Cardiac septum (tissue), 1 donor: ENCODE results near the gene CLCN6. TPM values are rescaled to one million over a fixed set of nuclear protein-coding genes. Genes with fewer than 3 reads are reported as not detected.

ENCODE experiments used
- DNase-seq: peaks from one replicate; pipeline ENCODE4 v3.0.0-alpha.2; 2020; ENCODE audit warnings: low spot score
- intact Hi-C: fragments of 100-400 bp; cut with DNase I; formaldehyde crosslinking; loops from one replicate; pipeline ENCODE4 v1.14.0; 2022
- long read RNA-seq: library from polyadenylated mRNA; unstranded; transcript quantifications from one replicate; pipeline ENCODE4 v2.0.0, GENCODE V29; 2021
- total RNA-seq: library from RNA; stranded (reverse); fragmentation: NEBNext Ultra II Directional; extraction: Animal tissue kit (Norgen Biotek cat#: 25700); gene quantifications from one replicate; pipeline ENCODE4 v1.2.1, GENCODE V29; 2021
- donor health status: DM: no; HTN: no; CAD: no.

CLCN6 gene, protein sequence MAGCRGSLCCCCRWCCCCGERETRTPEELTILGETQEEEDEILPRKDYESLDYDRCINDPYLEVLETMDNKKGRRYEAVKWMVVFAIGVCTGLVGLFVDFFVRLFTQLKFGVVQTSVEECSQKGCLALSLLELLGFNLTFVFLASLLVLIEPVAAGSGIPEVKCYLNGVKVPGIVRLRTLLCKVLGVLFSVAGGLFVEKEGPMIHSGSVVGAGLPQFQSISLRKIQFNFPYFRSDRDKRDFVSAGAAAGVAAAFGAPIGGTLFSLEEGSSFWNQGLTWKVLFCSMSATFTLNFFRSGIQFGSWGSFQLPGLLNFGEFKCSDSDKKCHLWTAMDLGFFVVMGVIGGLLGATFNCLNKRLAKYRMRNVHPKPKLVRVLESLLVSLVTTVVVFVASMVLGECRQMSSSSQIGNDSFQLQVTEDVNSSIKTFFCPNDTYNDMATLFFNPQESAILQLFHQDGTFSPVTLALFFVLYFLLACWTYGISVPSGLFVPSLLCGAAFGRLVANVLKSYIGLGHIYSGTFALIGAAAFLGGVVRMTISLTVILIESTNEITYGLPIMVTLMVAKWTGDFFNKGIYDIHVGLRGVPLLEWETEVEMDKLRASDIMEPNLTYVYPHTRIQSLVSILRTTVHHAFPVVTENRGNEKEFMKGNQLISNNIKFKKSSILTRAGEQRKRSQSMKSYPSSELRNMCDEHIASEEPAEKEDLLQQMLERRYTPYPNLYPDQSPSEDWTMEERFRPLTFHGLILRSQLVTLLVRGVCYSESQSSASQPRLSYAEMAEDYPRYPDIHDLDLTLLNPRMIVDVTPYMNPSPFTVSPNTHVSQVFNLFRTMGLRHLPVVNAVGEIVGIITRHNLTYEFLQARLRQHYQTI
- total RNA-seq = 26.3 TPM
- long read RNA-seq, partial matches to known transcripts = 2 of 11 reads
- long read RNA-seq, other reads (novel, unspliced or antisense) = 9 of 11 reads

GRCh38 chr1:11805422-11806306 is at the start of gene CLCN6, which contains the start of gene MTHFR:
Gene CLCN6 (plus strand): TSS chr1:11806191. CDS start chr1:11806263, 72 bp downstream.
Gene MTHFR (minus strand): TSS chr1:11805964. CDS start chr1:11803116, 2,848 bp downstream.
- intact Hi-C loops = loop anchor here (1.0 kb wide), 2 partner anchors 15 to 18 kb away; no protein-coding TSS in a partner anchor
- peak; percentile 100 for DNase-seq

DNA sequence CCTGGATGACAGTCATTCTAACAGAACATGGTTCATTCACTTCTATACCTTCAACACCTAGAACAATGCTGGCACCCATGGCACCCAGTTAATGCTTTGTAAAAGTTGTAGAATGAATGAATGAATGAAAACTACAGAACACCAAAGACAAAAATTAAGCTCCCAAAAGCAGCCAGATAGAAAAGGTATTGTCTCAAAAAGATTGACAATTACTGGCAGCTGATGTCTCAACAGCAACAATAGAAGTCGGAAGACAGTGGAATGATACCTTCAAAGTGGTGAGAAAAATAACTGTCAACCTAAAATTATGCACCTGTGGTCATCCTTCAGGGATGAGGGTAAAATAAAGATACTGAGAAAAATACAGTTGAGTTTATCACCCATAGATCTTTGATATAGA is 48.9 kb upstream of the CLCN6 start:
- DNase-seq = no peak
- intact Hi-C loops = no loop called here

DNA sequence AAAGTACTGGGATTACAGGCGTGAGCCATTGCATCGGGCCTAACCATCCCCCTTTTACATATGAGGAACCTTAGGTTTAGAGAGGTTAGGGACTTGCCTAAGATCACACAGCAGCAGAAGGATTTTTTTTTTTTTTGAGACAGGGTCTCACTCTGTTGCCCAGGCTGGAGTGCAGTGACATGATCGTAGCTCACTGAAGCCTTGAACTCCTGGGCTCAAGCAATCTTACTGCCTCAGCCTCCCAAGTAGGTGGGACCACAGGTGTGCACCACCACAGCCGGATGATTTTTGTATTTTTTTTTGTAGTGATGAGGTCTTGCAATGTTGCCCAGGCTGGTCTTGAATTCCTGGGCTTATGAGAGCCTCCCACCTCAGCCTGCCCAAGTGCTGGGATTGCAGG is 46.2 kb upstream of the CLCN6 start:
- DNase-seq = no peak
- intact Hi-C loops = no loop called here

GRCh38 chr1:11761285-11761684 is 44.7 kb upstream of the CLCN6 start:
- intact Hi-C loops = no loop called here
- DNase-seq = no peak

DNA sequence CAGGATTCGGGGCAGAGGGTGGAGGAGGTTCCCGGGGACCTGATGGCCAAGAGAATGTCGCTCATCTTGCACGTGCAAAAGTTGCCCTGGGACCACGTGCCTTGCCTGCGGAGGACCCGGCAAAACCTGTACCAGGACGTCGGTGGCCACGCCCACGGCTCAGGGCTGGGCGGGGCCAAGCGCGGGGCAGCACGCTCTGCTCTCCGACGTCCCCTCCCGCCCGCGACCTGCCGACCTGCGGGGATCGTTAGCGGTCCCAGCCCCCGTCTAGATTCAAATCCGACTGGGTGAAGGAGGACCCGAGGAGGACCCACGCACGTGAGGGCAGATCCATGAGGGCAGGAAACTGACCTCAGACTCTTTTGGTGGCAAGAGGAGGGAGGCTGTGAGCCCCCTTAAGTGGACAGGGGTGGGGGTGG is 44.0 kb upstream of the CLCN6 start, which contains the start of gene C1orf167:
C1orf167 (plus strand) TSS at position 206 of the 419 bp plus-strand sequence. CDS start 2,208 bp downstream, outside the sequence.
- DNase-seq = no peak
- intact Hi-C loops = no loop called here

DNA sequence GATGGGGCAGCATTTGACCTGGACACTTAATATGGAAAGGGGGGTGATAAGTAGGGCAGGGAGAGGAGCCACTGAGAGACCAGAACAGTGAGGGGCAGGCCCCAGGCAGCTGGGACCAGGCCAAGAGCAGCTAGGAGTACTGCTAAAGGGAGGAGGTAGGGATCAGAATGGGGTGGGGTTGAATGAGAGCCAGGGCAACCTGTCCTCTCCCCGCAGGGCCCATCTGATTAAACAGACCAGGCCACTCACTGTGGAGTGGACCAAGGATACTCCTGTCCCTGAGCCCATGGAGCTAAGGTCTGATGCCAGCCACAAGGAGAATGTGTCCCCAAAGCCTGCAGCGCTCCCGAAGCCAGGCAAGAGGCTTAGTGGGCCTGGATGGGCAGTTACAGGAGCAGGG is 41.9 kb upstream of the CLCN6 start:
- intact Hi-C loops = no loop called here
- DNase-seq = no peak

DNA sequence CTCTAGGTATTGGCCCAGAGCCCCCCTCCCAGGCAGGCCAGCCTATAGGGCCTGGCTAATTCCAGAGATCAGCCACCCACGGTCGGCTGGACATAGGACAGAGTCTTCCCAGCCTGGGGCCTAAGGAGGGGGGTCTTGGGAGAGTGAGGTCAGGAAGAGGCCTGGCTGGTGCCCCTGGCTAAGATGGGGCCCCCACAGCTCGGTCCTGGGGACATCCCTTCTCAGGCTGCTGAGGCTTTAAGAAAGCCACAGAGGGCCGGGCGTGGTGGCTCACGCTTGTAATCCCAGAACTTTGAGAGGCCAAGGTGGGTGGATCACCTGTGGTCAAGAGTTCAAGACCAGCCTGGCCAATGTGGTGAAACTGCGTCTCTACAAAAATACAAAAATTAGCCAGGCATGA is 41.5 kb upstream of the CLCN6 start:
- no peak for DNase-seq
- intact Hi-C loops = no loop called here

GRCh38 chr1:11765661-11766428 is 40.1 kb upstream of the CLCN6 start:
- intact Hi-C loops = no loop called here
- no peak for DNase-seq

- DNase-seq = no peak
- intact Hi-C loops = no loop called here
Observed at GRCh38 chr1:11766429-11766776, 39.6 kb upstream of the CLCN6 start.

GRCh38 chr1:11767922-11768704 is 37.9 kb upstream of the CLCN6 start:
- intact Hi-C loops = no loop called here

DNA sequence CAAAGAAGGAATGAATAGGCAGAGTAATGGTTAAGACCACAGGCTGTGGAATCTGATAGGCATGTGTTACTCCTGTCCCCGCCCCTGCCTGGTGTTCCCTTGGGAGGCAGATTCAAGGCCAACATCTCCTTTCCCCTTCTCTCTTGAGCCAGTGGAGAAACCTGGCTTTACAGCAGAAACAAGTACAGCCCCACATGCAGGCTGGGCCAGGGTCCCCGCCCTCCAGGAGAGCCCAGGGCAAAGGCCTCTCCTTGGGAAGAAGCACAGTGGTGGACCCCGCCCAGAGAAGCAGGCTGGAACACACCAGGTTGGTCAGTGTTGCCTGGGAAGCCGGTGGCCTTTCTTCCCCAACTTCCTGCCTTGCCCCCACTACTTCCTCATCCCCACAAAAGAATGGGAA is 37.2 kb upstream of the CLCN6 start:
- DNase-seq = no peak
- intact Hi-C loops = no loop called here

More at GRCh38 chr1:11767922-11768704, 37.9 kb upstream of the CLCN6 start:
- no peak for DNase-seq

DNA sequence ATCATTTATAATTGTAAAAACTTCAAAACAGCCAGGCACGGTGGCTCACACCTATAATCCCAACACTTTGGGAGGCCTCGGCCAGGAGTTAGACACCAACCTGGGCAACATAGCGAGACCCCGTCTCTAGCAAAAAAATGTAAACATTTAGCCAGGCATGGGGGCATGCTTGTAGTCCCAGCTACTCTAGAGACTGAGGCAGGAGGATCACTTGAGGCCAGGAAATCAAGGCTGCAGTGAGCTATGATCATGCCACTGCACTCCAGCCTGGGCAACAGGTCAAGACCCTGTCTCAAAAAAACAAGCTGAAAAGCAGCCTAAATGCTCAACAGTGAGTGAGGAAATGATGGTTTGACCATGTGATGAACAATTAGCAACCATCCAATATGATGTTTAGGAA is 36.7 kb upstream of the CLCN6 start:
- no peak for DNase-seq
- intact Hi-C loops = no loop called here

DNA sequence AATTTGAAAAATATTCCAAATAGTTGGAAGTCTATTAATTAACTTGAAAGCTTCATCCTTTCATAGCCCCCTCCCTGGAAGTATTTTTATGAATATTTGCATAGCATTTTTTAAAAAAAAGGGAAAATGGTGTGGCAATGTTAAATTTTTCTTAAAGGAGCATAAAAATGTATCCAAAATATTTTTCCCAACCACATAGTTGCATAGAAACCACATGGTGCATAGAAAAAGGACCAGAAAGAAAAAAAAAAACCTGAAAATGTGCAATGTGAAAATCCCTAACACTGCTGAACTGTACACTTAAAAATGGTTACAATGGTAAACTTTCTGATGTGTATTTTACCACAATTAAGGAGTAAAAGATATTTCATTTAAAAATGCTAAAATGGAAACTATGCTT is 36.0 kb upstream of the CLCN6 start:
- no peak for DNase-seq
- intact Hi-C loops = no loop called here

DNA sequence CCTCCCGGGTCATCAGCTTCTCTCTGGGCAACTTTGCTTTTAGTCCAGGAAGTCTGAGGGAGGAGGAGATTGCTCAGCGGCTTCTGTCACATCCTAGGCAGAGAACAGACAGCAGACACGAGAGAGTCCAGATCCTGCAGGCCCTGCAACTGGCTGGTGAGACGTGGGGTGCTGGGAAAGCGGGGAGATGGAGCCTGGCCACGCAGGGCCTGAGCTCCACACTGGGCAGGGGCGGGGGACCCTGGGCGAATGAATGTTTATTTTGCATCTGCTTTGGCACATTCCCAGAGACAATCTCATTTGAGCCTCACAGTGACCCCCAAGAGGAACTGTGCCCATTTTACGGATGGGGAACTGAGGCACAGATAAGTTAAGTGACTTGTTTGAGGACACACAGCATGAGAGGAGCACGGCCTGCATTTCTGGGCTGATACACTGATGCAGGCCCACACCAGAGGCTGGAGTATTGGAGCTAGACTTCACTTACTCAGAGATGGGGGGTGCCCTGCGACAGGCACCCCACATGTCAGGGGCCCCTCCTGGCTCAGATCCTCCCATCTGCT is 34.4 kb upstream of the CLCN6 start:
- intact Hi-C loops = no loop called here
- no peak for DNase-seq

DNA sequence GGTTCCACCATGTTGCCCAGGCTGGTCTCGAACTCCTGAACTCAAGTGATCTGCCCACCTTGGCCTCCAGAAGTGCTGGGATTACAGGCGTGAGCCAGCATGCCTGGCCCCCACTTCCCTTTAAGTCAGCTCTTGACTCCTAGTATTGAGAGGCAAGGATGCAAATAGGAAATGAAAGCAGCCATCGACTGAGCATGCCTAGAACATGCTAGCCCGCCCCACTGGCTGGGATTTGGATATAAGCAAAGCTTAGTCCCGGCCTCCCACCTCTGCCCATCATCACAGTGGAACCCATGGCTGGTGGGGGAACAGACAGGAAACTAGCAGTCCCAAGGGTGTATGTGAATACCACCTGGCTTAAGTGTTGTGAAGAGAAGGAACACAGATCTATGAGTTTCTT is 33.5 kb upstream of the CLCN6 start:
- intact Hi-C loops = no loop called here
- no peak for DNase-seq

DNA sequence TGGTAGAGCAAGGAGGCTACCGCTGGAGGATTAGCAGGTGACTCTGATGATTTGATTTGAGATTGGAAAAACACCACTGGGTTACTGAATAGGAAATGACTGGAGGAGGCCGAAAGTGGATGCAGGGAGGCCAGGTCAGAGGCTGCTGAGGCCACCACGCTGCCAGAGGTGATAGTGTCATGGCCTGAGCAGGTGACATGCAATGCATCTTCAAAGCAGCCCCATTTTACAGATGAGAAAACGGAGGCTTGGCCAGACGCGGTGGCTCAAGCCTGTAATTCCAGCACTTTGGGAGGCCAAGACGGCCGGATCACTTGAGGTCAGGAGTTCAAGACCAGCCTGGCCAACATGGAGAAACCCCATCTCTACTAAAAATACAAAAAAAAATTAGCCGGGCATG is 31.2 kb upstream of the CLCN6 start:
- DNase-seq = no peak
- intact Hi-C loops = loop anchor here (5.0 kb wide), 1 partner anchor 38 kb away; no protein-coding TSS in a partner anchor

GRCh38 chr1:11777658-11778322 is 28.2 kb upstream of the CLCN6 start:
- DNase-seq = no peak

More at GRCh38 chr1:11777658-11778322, 28.2 kb upstream of the CLCN6 start:
- intact Hi-C loops = loop anchor here (5.0 kb wide), 1 partner anchor 35 kb away; no protein-coding TSS in a partner anchor
